PC-3 (cell line): ENCODE measurements around the gene HACD4. TPM values are rescaled to one million over a fixed set of nuclear protein-coding genes. Genes with fewer than 3 reads are reported as not detected.
A peak's percentile ranks its signal among the peaks of the same experiment; 100 is the strongest.

Experiments used
- ATAC-seq: fragments of 200-7000 bp; cut with Tn5 transposase; 2 replicates; pipeline ENCODE4 v1.9.1; 2020; ENCODE audit warnings: mild to moderate bottlenecking, moderate library complexity
- BruUV-seq: library from RNA; stranded (reverse); fragments of 400-500 nt; replicated peaks from 2 replicates; lab custom pipeline; 2021; lab: Mats Ljungman, UMichigan
- CTCF ChIA-PET: fragments of 300-600 bp; sonication (Branson Sonifier 250); formaldehyde crosslinking; loops from one replicate; lab custom pipeline; 2022; ENCODE audit warnings: antibody characterized with exemption; lab: Charles Lee
- POLR2A ChIA-PET: fragments of 300-600 bp; sonication (Branson Sonifier 250); formaldehyde crosslinking; loops from one replicate; lab custom pipeline; 2022; ENCODE audit warnings: antibody characterized with exemption; ENCODE audit not compliant: unreplicated experiment; lab: Charles Lee
- DNase-seq: peaks from one replicate; pipeline ENCODE4 v3.0.0-alpha.2; 2015
- H2AFZ ChIP-seq: fragments of 300-600 bp; sonication (generic); 2 replicates; pipeline ENCODE4 v1.6.0; 2016; ENCODE audit warnings: antibody characterized with exemption, low read length
- H3F3A ChIP-seq: fragments of 300-600 bp; sonication (generic); one replicate; pipeline ENCODE4 v1.6.0; 2017; ENCODE audit warnings: antibody characterized with exemption, low read length, control low read depth, mild to moderate bottlenecking; ENCODE audit not compliant: unreplicated experiment
- H3K27ac ChIP-seq: fragments of 300-600 bp; sonication (generic); 2 replicates; pipeline ENCODE4 v1.5.1; 2016; ENCODE audit warnings: mild to moderate bottlenecking, low read length
- H3K27me3 ChIP-seq: fragments of 300-600 bp; sonication (generic); 2 replicates; pipeline ENCODE4 v1.6.1; 2016; ENCODE audit warnings: low read length, mixed read lengths
- H3K36me3 ChIP-seq: fragments of 300-600 bp; sonication (generic); 2 replicates; pipeline ENCODE4 v1.6.1; 2016; ENCODE audit warnings: low read depth, mixed run types, low read length, mixed read lengths
- H3K4me1 ChIP-seq: fragments of 300-600 bp; sonication (generic); 2 replicates; pipeline ENCODE4 v1.5.1; 2016; ENCODE audit warnings: low read length; ENCODE audit not compliant: insufficient read depth
- H3K4me2 ChIP-seq: fragments of 300-600 bp; sonication (generic); 2 replicates; pipeline ENCODE4 v1.6.0; 2016; ENCODE audit warnings: low read length
- H3K4me3 ChIP-seq: fragments of 300-600 bp; sonication (generic); 2 replicates; pipeline ENCODE4 v1.5.1; 2016; ENCODE audit warnings: mild to moderate bottlenecking, low read length, mixed read lengths
- H3K79me2 ChIP-seq: fragments of 300-600 bp; sonication (generic); 2 replicates; pipeline ENCODE4 v1.6.1; 2017; ENCODE audit warnings: low read length, mixed read lengths
- H3K9ac ChIP-seq: fragments of 300-600 bp; sonication (generic); 2 replicates; pipeline ENCODE4 v1.6.0; 2016; ENCODE audit warnings: mild to moderate bottlenecking, low read length
- H3K9me2 ChIP-seq: fragments of 300-600 bp; sonication (generic); replicated peaks from 2 replicates; pipeline ENCODE4 v1.6.1; 2016; ENCODE audit warnings: mixed run types, low read length, mixed read lengths
- H3K9me3 ChIP-seq: fragments of 300-600 bp; sonication (generic); 2 replicates; pipeline ENCODE4 v1.6.1; 2016; ENCODE audit warnings: low read length, mixed read lengths
- H4K20me1 ChIP-seq: fragments of 300-600 bp; sonication (generic); 2 replicates; pipeline ENCODE4 v1.6.1; 2016; ENCODE audit warnings: low read length, mixed read lengths
- EZH2 ChIP-seq: fragments of 300-600 bp; sonication (generic); IDR thresholded peaks from one replicate; pipeline ENCODE4 v1.6.1; 2017; ENCODE audit warnings: antibody characterized with exemption, mild to moderate bottlenecking, low read length; ENCODE audit not compliant: unreplicated experiment
- EZH2phosphoT487 ChIP-seq: fragments of 300-600 bp; sonication (generic); IDR thresholded peaks from 2 replicates; pipeline ENCODE4 v1.6.1; 2018; ENCODE audit warnings: mild to moderate bottlenecking, antibody characterized with exemption, low read length, borderline replicate concordance
- intact Hi-C: fragments of 100-400 bp; cut with micrococcal nuclease; formaldehyde crosslinking; loops from 2 replicates; pipeline ENCODE4 v1.9.0; 2023
- total RNA-seq: library from RNA; depleted of rRNA; stranded (reverse); fragments of >200 nt; gene quantifications from 2 replicates; pipeline ENCODE4 v1.2.3, GENCODE V29; 2014
- TF ChIP-seq, protein P1 (sequence below): fragments of 300-600 bp; sonication (generic); conservative IDR thresholded peaks from 2 replicates; pipeline ENCODE4 v1.5.1; 2017; ENCODE audit warnings: antibody characterized with exemption, low read depth, mild to moderate bottlenecking, low read length

HACD4 gene
- total RNA-seq, 1 experiment from 2014 or later, result not detected

GRCh38 chr9:21018177-21018576, 13.3 kb downstream of the HACD4 start:
- Histone ChIP-seq H3K4me1 (peaks cover 19% of the 10 kb centered on the region), H3K4me2 (no peak overlapping the region), H3K27me3 (no peaks in the 10 kb centered on the region), H3K9me3 (no peaks in the 10 kb centered on the region), H4K20me1 (no peaks in the 10 kb centered on the region), H3K27ac (no peak overlapping the region), H3K9me2 (no peaks in the 10 kb centered on the region), H2AFZ (no peak overlapping the region), H3K9ac (no peak overlapping the region), H3K4me3 (no peak overlapping the region), H3K36me3 (no peaks in the 10 kb centered on the region), H3K79me2 (no peaks in the 10 kb centered on the region), H3F3A (no peaks in the 10 kb centered on the region)
- ChIA-PET POLR2A (no interaction called here), CTCF (no interaction called here)
- ATAC-seq, result no peak
- intact Hi-C loops, result no loop called here
- BruUV-seq, result no TSS peak
- TF ChIP-seq EZH2, result no peak
- TF ChIP-seq, protein P1, sequence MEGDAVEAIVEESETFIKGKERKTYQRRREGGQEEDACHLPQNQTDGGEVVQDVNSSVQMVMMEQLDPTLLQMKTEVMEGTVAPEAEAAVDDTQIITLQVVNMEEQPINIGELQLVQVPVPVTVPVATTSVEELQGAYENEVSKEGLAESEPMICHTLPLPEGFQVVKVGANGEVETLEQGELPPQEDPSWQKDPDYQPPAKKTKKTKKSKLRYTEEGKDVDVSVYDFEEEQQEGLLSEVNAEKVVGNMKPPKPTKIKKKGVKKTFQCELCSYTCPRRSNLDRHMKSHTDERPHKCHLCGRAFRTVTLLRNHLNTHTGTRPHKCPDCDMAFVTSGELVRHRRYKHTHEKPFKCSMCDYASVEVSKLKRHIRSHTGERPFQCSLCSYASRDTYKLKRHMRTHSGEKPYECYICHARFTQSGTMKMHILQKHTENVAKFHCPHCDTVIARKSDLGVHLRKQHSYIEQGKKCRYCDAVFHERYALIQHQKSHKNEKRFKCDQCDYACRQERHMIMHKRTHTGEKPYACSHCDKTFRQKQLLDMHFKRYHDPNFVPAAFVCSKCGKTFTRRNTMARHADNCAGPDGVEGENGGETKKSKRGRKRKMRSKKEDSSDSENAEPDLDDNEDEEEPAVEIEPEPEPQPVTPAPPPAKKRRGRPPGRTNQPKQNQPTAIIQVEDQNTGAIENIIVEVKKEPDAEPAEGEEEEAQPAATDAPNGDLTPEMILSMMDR, result no peak
- TF ChIP-seq EZH2phosphoT487, result no peak
- DNase-seq, result no peak

GRCh38 chr9:21016701-21017491, 14.5 kb downstream of the HACD4 start:
- DNase-seq (peak; percentile 91), ATAC-seq (peak; percentile 99)
- POLR2A ChIA-PET, result interaction anchor here (0.6 to 1.0 kb wide), 2 partner anchors 28 to 32 kb away, joined by 3 to 4 read pairs; no protein-coding TSS in a partner anchor
- CTCF ChIA-PET, result interaction anchor here (0.7 kb wide), 1 partner anchor 116 kb away, joined by 3 read pairs; no protein-coding TSS in a partner anchor
- no peaks in the 10 kb centered on the region for H3K9me3 ChIP-seq
- H3K27me3 ChIP-seq, result no peaks in the 10 kb centered on the region
- BruUV-seq, result no TSS peak
- no peaks in the 10 kb centered on the region for H4K20me1 ChIP-seq
- H2AFZ ChIP-seq, result no peak overlapping the region
- no peak overlapping the region for H3K4me3 ChIP-seq
- H3K27ac ChIP-seq, result peak overlapping the region; percentile 80
- H3K9ac ChIP-seq, result 0 out of 2 replicates have a peak overlapping the region, but pooled peaks have one; percentile 14
- no peaks in the 10 kb centered on the region for H3F3A ChIP-seq
- H3K36me3 ChIP-seq, result no peaks in the 10 kb centered on the region
- H3K9me2 ChIP-seq, result no peaks in the 10 kb centered on the region
- H3K4me1 ChIP-seq, result peaks cover 19% of the 10 kb centered on the region
- intact Hi-C loops, result no loop called here
- no peaks in the 10 kb centered on the region for H3K79me2 ChIP-seq
- H3K4me2 ChIP-seq, result peak overlapping the region; percentile 73
- TF ChIP-seq, protein P1, result no peak
- TF ChIP-seq EZH2 (no peak), EZH2phosphoT487 (no peak)

- H3K9me2 ChIP-seq, result no peaks in the 10 kb centered on the region
- H3K36me3 ChIP-seq, result no peaks in the 10 kb centered on the region
- H3K9me3 ChIP-seq, result no peaks in the 10 kb centered on the region
- no peak overlapping the region for H3K4me3 ChIP-seq
- ChIA-PET POLR2A (interaction anchor here (1.0 kb wide), 1 partner anchor 27 kb away, joined by 3 read pairs; no protein-coding TSS in a partner anchor), CTCF (no interaction called here)
- H3F3A ChIP-seq, result no peaks in the 10 kb centered on the region
- no TSS peak for BruUV-seq
- H4K20me1 ChIP-seq, result no peaks in the 10 kb centered on the region
- TF ChIP-seq, protein P1, result no peak
- TF ChIP-seq EZH2phosphoT487, result no peak
- TF ChIP-seq EZH2, result no peak
- intact Hi-C loops, result no loop called here
- DNase-seq, result no peak
- no peak overlapping the region for H3K9ac ChIP-seq
- no peaks in the 10 kb centered on the region for H3K79me2 ChIP-seq
- no peak overlapping the region for H2AFZ ChIP-seq
- no peak for ATAC-seq
- H3K27ac ChIP-seq, result peak overlapping the region; percentile 80; the same call in 1 of the 2 replicates
- H3K27me3 ChIP-seq, result no peaks in the 10 kb centered on the region
- H3K4me2 ChIP-seq, result 0 out of 2 replicates have a peak overlapping the region, but pooled peaks have one; percentile 32
- peaks cover 19% of the 10 kb centered on the region for H3K4me1 ChIP-seq
Measured at GRCh38 chr9:21015995-21016394, 15.4 kb downstream of the HACD4 start.
